Astrocyte of the spinal cord (primary cell): ENCODE data around the gene MBD5.

Source experiments
- DNase-seq: peaks from one replicate; pipeline ENCODE4 v3.0.0; 2011; ENCODE audit warnings: low read depth, low spot score
- H3K4me3 ChIP-seq: 2 replicates; pipeline ENCODE4 v1.5.1; 2011; ENCODE audit warnings: low read depth, mild to moderate bottlenecking, low read length, moderate library complexity
- CTCF ChIP-seq: IDR thresholded peaks from 2 replicates; pipeline ENCODE4 v1.5.1; 2012; ENCODE audit warnings: low read depth, mild to moderate bottlenecking, low read length, inconsistent platforms
- in situ Hi-C: cut with HindIII; loops from 2 replicates; pipeline ENCODE4 v1.10.0; 2017; ENCODE audit warnings: low sequenced_read_pairs

The MBD5 gene

GRCh38 chr2:148545390-148546256 is 524.7 kb downstream of the MBD5 start:
- H3K4me3 ChIP-seq: no peak overlapping the region
- no peak for TF ChIP-seq CTCF
- in situ Hi-C loops: no loop called here
- no peak for DNase-seq

- no peak for DNase-seq
- no peak for TF ChIP-seq CTCF
- in situ Hi-C loops: no loop called here
- no peak overlapping the region for H3K4me3 ChIP-seq
These were observed 525.4 kb downstream of the MBD5 start for GRCh38 chr2:148546270-148546669.

GRCh38 chr2:148548716-148549400 is 528.0 kb downstream of the MBD5 start:
- TF ChIP-seq CTCF: no peak
- H3K4me3 ChIP-seq: no peak overlapping the region
- in situ Hi-C loops: no loop called here
- no peak for DNase-seq

GRCh38 chr2:148552675-148553331 is 531.9 kb downstream of the MBD5 start:
- TF ChIP-seq CTCF: no peak
- H3K4me3 ChIP-seq: no peak overlapping the region

GRCh38 chr2:148553332-148553887 is 532.5 kb downstream of the MBD5 start:
- no peak overlapping the region for H3K4me3 ChIP-seq
- in situ Hi-C loops: no loop called here

More at GRCh38 chr2:148552675-148553331, 531.9 kb downstream of the MBD5 start:
- DNase-seq: no peak
- in situ Hi-C loops: no loop called here

More at GRCh38 chr2:148553332-148553887, 532.5 kb downstream of the MBD5 start:
- no peak for DNase-seq
- TF ChIP-seq CTCF: no peak
